NCI-H1092 treated with DMSO at 0.1 percent for 48 hours (cell line): Measurements from ENCODE around the gene BTBD10.
"Not testable (repeated sequence)": the region's sequence is repeated elsewhere in the genome, so short reads cannot be mapped to it uniquely, and the experiment has no call there.

Source experiments
- DNase-seq: peaks from one replicate; lab custom pipeline; 2025; lab: John Stamatoyannopoulos, UW

Gene BTBD10

DNA sequence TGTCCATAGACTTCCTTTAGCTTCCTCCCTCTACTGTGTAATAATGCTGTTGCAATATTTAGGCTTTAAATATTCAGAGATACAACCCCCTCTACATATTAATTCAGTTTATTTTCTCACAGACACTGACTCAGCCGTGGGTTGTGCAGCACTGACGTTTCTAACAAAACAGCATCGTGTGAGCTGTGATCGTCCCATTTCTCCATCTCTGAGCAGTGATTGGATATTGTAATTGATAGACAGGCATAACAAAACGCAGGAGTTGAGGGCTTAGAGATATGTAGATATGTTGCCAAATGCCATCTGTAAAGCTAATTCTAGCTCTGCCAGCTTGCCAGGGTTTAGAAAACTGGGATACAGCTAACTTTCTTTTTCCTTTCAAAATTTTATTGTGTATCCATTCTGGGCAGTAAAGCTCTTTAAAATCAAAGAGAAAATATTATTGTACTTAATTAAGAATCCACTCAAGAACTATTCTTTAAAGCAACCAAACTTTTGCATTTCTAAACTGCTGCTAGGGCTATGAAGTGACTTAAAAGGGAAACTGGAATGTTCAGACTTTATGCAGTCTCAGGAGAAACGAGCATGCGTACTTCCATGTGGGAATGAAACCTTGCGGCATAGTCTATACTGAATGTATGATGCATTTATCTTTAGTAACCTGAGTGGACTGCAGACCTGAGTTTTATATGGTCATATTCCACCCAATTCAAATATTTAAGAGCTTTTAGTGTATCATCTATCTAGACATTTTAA is 22.7 kb downstream of the BTBD10 start:
- DNase-seq: no peak

DNA sequence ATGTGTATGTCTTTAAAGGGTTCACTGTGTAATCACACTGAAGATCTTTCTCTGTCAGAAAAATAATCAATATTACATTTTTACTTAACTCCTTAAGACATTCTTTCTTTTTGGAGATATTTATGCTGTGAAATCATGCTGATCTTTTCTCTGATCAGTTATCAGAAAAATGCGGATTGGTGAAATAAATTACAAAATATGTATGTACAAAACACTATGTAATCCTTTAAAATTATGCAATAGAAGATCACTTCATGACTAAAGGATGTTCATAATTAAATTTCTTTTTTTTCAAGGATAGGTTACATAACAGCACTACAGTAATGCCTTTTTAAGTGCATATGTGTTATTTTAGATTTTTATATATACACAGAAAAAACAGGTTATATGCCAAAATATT is 24.7 kb downstream of the BTBD10 start:
- no peak for DNase-seq

DNA sequence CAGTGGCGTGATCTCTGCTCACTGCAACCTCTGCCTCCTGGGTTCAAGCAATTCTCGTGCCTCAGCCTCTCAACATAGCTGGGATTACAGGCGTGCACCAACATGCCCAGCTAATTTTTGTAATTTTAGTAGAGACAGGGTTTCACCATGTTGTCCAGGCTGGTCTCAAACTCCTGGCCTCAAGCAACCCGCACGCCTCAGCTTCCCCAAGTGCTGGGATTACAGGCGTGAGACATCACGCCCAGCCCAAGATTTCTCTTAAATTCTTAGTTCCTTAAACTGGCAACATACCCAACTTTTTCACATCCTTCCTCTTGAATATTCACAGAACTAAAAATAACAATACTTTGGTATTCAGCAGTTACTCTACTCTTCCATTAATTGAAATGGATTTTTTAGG is 26.2 kb downstream of the BTBD10 start:
- not testable (repeated sequence) for DNase-seq

DNA sequence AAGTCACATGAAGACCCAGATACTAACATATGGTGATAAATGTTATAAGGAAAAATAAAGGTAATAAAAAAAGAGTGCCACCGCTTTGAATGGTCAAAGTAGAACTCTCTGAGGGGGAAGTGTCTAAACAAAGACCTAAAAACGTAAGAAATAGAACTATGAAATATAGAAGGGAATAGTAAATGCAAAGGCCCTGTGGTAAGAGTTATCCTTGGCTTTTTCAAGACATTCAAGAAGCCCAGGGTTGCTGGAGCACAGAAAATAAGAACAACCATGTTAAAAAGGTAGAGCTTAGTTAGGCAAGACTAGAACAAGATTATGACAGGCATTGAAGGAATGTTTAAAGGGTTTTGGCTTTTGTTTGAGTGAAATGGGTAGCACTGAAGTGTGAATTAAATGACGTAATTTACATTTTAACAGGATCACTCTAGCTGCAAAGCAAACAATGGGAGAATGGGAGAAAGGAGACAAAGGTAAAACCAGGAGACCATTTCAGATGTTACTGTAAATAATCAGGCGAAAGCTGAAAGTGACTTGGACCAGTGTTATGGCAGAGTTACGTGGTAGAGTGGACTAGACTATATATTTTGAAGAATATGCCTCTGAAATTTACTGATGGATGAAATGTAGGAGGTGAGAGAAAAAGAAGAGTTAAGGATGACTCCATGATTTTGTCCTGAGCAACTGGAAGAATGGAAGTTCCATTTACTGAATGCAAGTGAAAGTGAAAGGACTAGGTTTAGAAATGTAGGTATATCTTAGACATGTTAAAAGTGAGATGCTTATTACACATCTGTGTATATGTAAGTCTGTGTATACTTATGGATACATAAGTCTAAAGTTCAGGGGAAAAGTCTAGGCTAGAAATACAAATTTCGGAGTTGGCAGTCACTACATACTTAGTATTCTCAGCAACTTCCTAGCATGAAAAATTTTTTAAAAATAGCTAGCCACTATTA is 28.5 kb downstream of the BTBD10 start:
- DNase-seq: no peak

DNA sequence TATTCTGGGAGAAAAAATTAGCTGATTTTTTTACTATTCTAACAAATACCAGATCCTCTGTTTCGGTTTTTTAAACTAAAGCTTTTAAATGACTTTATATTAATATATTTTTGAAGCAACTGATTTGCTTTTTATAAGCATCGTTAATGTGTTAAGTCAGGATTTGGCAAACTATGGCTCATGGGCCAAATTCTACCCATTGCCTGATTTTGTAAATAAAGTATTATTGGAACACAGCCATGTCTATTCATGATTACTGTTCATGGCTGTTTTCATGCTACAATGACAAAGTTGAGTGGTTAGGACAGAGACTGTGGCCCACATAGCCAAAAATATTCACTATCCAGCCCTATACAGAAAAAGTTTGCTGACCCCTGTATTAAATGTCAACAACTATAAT is 29.6 kb downstream of the BTBD10 start:
- DNase-seq: no peak

DNA sequence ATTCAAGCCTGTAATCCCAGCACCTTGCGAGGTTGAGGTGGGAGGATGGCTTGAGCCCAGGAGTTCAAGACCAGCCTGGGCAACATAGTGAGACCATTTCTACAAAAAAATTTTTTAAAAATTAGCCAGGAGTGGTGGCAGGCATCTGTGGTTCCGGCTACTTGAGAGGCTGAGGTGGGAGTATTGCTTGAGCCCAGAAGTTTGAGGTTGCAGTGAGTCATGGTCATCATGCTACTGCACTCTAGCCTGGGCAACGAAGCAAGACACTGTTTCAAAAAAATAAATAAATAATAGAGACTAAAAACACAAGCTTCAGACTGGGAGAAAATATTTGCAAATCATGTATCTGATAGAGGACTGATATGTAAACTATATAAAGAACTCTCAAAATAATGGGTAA is 33.2 kb downstream of the BTBD10 start:
- DNase-seq: no peak

DNA sequence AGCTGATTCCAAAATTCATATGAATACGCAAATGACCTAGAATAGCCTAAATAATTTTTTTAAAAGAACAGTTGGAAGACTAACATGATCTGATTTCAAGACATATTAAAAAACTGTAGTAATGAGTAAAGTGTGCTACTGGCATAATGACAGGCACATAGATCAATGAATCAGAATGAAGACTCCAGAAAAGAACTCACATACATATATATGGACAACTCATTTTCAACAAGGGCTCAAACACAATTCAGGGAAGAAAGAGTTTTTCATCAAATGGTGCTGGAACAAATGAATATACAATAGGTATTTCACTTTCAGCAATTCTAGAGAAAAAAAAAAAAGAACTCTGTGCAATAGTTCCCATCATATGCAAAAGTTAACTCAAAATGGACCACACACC is 33.7 kb downstream of the BTBD10 start:
- no peak for DNase-seq

DNA sequence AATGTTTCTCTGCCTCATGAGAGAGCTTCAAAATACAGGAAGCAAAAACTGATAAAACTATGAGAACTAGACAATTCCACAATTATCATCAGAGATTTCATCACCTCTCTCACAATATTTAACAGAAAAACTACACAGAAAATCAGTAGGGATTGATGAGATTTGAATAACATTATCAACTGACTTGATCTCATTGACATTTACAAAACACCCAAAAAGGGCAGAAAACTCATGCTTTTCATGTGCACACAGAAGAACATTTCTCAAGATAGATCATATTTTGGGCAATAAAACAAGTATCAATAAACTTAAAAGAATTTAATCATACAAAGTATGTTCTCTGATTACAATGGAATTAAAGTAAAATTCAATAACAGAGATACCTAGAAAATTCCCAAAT is 35.6 kb downstream of the BTBD10 start:
- no peak for DNase-seq

DNA sequence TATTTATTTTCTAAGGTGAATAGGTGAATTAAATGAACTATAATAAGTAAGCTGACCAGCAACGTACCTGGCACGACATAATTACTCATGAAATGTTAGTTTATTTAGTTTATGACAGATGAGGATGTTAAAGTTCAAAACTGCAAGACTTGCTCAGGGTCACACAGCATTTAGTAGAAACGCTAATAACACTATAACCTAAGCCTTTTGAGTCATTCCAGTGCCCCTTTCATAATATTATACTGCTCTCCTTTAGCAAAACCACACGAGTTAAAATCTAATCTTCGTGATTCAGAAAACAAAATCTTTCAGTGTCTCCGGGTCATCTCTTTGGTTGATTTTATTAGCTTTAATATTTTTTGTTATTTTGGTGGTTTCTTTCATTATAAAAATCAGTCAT is 39.6 kb downstream of the BTBD10 start:
- no peak for DNase-seq

DNA sequence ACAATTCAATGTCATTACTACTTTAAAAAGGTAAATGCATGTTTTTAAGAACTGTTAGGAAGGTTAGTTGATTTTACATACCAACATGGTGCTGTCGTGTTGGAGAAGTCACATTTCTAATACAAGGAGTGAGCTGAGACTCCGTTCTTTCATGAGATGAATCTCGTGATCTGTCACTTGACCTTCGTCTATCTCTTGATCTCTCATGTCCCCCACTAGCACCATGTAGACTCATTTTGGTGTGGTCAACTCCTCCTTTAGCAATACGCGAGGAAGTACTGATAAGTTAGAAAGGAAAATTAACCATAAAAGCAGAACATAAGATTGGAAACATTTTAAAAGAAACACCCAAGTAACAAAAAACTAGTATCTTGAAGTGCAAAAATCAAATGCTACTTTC is 41.5 kb downstream of the BTBD10 start:
- no peak for DNase-seq

DNA sequence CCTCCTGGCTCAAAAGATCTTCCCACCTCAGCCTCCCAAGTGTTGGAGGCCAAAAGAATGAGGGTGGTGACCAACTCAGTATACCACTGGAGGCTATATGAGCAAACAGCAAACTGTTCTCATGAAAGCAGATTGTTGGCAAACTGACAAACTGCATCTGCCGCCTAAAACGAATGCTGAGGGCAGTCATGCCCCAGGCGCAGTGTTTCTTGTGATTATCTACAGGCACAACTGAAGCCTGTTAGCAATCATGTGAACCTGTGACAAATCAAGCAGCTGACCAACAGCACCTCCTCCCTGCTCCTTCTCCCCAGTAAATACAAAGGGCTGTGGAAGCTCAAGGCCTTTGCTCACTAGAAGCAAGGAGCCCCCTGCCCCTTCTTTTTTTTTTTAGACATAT is 47.8 kb downstream of the BTBD10 start:
- DNase-seq: no peak

DNA sequence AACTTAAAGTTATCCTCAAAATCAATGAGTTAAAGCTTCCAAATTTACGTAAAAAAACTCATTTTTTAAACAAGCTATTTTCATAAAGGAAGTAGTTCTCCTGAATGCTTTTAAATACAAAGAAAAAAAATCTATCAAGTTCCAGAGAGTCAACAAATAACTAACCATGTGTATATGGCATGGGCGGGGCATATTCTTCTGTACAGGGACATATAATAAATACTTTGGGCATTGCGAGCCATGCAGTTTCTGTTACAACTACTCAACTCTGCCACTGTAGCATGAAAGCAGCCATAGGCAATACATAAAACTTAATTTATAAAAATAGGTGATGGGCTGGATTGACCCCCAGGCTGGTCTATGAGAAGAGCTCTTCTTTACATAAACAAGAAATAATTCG is 57.8 kb downstream of the BTBD10 start:
- DNase-seq: no peak

DNA sequence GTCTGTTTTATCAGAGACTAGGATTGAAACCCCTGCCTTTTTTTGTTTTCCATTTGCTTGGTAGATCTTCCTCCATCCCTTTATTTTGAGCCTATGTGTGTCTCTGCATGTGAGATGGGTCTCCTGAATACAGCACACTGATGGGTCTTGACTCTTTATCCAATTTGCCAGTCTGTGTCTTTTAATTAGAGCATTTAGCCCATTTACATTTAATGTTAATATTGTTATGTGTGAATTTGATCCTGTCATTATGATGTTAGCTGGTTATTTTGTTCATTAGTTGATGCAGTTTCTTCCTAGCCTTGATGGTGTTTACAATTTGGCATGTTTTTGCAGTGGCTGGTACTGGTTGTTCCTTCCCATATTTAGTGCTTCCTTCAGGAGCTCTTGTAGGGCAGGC is 64.7 kb downstream of the BTBD10 start:
- DNase-seq: not testable (repeated sequence)

DNA sequence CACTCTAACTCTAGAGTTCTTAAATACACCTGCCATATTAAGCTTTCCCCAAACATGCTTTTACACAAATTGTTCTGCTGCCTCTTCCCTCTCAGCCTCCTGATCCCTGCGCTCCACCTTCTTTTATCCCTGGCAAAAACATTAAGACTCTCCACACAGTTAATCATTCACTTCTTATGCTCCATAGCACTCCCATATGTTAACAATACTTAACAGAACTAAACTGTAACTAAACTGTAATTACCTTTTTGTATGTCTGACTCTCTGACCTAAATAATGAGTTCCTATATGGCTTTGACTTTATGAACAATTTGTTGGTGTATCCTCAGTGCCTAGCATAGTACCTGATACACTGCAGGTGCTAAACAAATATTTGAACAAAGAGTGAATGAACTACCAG is 71.8 kb downstream of the BTBD10 start:
- DNase-seq: no peak

DNA sequence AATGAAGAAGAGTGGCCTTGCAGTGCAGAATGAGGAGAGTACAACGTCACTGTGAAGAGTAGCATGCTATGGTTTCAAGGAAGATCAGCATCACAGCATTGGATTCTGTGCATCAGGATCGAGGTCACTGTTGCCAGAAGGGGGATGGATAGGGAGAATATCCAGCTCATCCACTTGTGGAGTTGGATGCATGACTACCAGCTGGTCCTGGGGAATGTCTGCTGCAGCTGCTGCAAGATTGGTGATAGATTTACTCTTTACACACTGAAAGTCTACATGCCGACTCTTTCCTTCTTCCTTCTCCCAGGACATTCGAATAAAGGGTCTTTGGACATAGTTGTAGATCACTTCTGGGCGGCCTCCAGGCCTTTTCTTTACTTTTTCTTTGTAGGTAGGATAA is 74.3 kb downstream of the BTBD10 start:
- DNase-seq: no peak

DNA sequence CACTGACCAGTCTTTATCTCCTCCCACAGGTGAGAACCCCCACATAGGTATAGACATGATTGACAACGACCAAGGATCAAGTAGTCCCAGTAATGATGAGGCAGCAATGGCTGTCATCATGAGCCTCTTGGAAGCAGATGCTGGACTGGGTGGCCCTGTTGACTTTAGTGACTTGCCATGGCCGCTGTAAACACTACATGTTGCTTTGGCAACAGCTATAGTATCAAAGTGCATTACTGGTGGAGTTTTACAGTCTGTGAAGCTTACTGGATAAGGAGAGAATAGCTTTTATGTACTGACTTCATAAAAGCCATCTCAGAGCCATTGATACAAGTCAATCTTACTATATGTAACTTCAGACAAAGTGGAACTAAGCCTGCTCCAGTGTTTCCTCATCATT is 76.5 kb downstream of the BTBD10 start:
- peak; percentile 10 for DNase-seq

DNA sequence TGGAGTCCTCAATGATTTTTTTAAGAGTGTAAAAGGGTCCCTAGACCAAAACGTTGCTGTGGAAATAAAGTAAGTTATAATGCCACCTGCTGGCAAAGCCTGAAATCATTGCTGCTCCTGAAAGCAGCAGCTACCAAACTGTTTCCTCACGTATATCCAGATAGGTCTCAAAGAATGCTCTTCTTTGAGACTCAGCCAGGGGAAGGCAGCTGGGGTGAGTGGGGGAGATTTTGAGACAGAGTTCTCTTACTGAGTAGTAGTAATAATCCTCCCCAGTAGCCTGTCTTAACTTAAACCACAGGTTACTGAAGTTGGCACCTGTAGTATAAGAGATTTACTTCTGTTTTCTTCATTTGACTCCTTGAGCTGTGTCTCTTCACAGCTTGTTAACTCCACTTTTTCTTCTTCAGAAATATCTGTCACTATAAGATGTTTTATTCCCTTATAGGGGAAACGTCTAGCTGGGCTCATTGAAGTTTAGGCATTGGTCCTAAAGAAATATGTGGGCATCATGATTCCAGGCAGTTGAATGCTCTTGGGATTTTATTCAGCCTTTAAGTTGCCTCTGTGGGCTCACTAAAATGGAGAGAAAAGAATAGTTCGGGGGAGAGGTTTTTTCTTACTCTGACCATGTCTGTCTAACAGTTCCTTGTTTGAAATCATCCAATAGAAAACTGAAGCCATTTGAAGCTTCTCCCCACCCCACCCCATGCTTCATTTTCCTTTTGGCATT is 77.9 kb downstream of the BTBD10 start:
- DNase-seq: peak; percentile 25

DNA sequence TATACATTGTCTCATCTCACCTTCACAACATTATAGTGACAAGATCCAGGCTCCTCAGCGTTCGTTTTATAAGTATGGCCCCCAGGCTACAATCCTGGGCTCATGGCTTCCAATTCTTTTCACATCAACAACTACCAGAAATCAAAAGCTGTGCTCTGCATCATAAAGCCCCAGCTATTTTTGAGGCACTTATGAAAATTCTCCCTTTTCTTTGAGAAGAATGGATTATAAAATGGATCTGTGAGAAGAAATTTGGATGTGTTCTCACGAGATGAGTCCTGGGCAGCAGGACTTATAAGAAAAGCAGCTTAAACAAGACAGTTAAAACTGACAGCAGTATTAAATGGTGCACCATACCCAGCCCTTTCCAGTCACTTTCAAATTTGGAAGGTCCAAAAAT is 80.3 kb downstream of the BTBD10 start:
- DNase-seq: no peak

DNA sequence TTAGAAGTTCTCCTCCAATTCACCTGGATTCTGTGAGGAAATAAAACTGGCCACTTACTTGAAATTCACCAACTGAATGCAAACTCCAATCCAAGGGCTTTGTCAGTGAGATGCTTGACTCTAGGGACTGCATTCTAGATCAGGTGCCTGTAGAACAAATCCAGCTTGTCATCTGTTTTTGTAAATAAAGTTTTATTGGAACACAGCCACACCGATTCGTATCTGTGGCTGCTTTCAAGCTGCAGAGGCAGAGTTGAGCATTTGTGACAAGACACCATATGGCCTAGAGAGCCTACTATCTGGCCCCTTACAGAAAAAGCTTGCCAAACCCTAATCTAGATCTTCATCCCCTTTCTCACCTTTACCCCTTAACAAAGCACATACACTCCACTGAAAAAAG is 82.3 kb downstream of the BTBD10 start:
- no peak for DNase-seq

DNA sequence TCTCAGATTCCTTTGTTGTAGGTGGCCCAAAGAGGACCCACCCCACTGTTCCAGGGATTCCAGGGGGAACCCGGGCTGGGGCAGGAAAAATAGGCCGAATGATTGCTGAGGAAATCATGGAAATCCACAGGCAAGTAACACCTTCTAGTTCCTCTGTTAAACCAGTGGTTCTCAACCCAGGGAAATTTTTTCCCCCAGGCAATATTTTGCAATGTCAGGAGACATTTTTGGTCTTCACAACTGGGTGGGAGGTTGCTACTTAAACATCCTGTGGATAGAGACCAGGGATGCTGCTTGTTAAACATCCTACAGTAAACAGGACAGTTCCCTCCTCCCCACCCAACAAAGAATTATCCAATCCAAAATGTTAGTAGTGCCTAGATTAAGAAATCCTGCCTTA is 84.7 kb downstream of the BTBD10 start:
- DNase-seq: no peak

DNA sequence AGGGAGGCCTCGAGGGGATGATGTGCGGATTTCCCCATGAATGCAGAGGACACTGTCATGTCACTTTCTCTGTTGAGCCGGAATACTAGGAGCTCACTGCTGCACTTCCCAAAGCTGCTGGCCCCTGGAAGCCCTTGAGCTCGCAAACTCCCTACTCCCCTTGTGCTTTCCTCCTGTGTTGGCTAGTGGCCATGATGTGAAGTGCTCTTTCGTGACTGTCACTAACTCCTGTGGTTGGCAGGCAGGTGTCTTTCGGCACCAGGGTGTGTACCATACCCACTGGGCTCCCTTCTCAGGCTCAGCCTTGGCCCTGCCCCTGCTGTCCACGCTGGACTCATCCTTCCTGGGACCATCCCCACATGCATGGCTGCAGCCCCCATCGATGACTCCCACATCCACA is 86.2 kb downstream of the BTBD10 start:
- DNase-seq: peak; percentile 32

DNA sequence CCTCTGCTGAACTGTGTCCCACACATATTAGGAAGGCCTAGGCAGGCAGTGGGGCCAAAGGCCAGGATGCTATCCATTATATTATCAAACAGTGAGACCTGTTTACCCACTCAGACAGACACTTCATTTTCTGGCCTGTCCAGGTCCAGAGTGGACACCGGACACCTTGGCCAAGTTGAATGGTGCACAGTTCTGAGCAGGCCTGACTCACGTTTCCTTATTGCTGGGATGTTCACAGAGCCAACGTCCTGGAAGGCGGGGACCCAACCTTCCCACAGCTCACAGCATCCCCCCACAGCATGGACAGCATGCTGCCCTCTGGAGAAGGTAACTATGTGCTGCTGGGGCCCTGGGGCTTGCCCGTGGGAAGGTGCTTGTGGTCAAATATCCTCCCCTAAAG is 86.6 kb downstream of the BTBD10 start:
- no peak for DNase-seq

DNA sequence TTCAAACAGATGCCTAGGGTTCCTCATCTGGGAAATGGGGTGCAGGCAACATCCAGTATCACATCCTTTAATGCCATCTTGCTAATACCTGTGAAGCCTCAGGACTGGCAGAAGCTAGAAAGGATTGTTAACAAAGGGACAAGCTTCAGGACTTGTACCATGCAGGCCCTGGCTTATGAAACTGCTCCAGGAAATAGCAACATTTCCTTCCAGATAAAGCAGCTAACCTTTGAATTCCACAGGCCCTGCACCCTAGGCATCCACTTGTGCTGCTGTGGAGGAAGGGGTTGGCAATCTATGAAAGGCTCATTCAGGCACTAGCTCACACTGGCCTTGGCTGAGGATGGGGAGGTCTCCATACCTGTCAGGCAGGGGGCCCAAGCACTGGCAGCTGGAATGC is 87.2 kb downstream of the BTBD10 start:
- no peak for DNase-seq
